ENCODE data around the gene LDHAL6B. TPM values are rescaled to one million over a fixed set of nuclear protein-coding genes. Genes with fewer than 3 reads are reported as not detected.

Gene LDHAL6B
- total and polyA plus RNA-seq, 9 of the 15 experiments (the other 6 are each of a cell fraction or from before 2014, with no cell fraction given) = not detected

MicroRNAs encoded within 50 kb of the gene (microRNA counts, 767-probe panel; counts per million panel counts)
- microRNA hsa-miR-2116-5p = 2,623 counts per million, percentile 63 among the panel's probes with 10 or more counts

Small RNA genes lying within 50 kb of the gene (microRNA-seq; reads per million reads assigned to microRNA genes)
- gene MIR2116 (ENCODE audit: borderline microRNAs expressed) = not detected

Small RNA genes lying within 50 kb of the gene (small RNA-seq; reads per million reads assigned to genes)
- gene MIR2116 (not detected), gene RNU4-80P (not detected)

Other genes with a start within 250 kb of the LDHAL6B start
- 9.5 and 14.0 TPM in 2 replicates for gene RNF111, start 219.2 kb upstream of the LDHAL6B start, total RNA-seq (2014; rRNA removed)
- 14.4 and 20.6 TPM in 2 replicates for gene RNF111, start 219.2 kb upstream of the LDHAL6B start, total RNA-seq (2014; rRNA removed; fragmentation: Illumina TruSeq; extraction: Trizol)
- 15.8 and 18.7 TPM in 2 replicates for gene RNF111, start 219.2 kb upstream of the LDHAL6B start, total RNA-seq (2015; rRNA removed; fragmentation: Illumina TruSeq; extraction: Trizol)
- 21.4 and 26.0 TPM in 2 replicates for gene RNF111, start 219.2 kb upstream of the LDHAL6B start, total RNA-seq (2021)
- gene RNF111, start 219.2 kb upstream of the LDHAL6B start, polyA plus RNA-seq (2011; rRNA removed) = 22.8 and 32.9 TPM in 2 replicates
- gene RNF111, start 219.2 kb upstream of the LDHAL6B start, polyA plus RNA-seq (2014; fragmentation: Illumina TruSeq; extraction: Trizol) = 14.5 and 15.2 TPM in 2 replicates
- gene RNF111, start 219.2 kb upstream of the LDHAL6B start, polyA plus RNA-seq (2014; fragmentation: Nextera tagmentation; extraction: Ambion mirVana) = 1 to 10 TPM; 7.9 to 8.5 TPM
- 9.4 and 11.2 TPM in 2 replicates for gene RNF111, start 219.2 kb upstream of the LDHAL6B start, polyA plus RNA-seq (2014; rRNA removed)
- 84.8 TPM in 2 replicates for gene CCNB2, start 101.7 kb upstream of the LDHAL6B start, total RNA-seq (2014; rRNA removed)
- 108 and 125 TPM in 2 replicates for gene CCNB2, start 101.7 kb upstream of the LDHAL6B start, total RNA-seq (2014; rRNA removed; fragmentation: Illumina TruSeq; extraction: Trizol)
- gene CCNB2, start 101.7 kb upstream of the LDHAL6B start, total RNA-seq (2015; rRNA removed; fragmentation: Illumina TruSeq; extraction: Trizol) = 115 and 124 TPM in 2 replicates
- gene CCNB2, start 101.7 kb upstream of the LDHAL6B start, total RNA-seq (2021) = 90.4 and 97.2 TPM in 2 replicates
- 148 and 169 TPM in 2 replicates for gene CCNB2, start 101.7 kb upstream of the LDHAL6B start, polyA plus RNA-seq (2011; rRNA removed)
- gene CCNB2, start 101.7 kb upstream of the LDHAL6B start, polyA plus RNA-seq (2014; fragmentation: Illumina TruSeq; extraction: Trizol) = 133 and 145 TPM in 2 replicates
- gene CCNB2, start 101.7 kb upstream of the LDHAL6B start, polyA plus RNA-seq (2014; fragmentation: Nextera tagmentation; extraction: Ambion mirVana) = 100 to 1,000 TPM; 258 to 266 TPM
- 99.5 and 110 TPM in 2 replicates for gene CCNB2, start 101.7 kb upstream of the LDHAL6B start, polyA plus RNA-seq (2014; rRNA removed)
- gene MYO1E, start 166.0 kb downstream of the LDHAL6B start, total RNA-seq (2014; rRNA removed) = not detected in 2 replicates
- gene MYO1E, start 166.0 kb downstream of the LDHAL6B start, total RNA-seq (2014; rRNA removed; fragmentation: Illumina TruSeq; extraction: Trizol) = not detected in 2 replicates
- not detected in 2 replicates for gene MYO1E, start 166.0 kb downstream of the LDHAL6B start, total RNA-seq (2015; rRNA removed; fragmentation: Illumina TruSeq; extraction: Trizol)
- gene MYO1E, start 166.0 kb downstream of the LDHAL6B start, total RNA-seq (2021) = 0.42 and 0.44 TPM in 2 replicates
- not detected in 2 replicates for gene MYO1E, start 166.0 kb downstream of the LDHAL6B start, polyA plus RNA-seq (2011; rRNA removed)
- not detected in 2 replicates for gene MYO1E, start 166.0 kb downstream of the LDHAL6B start, polyA plus RNA-seq (2014; fragmentation: Illumina TruSeq; extraction: Trizol)
- under 1 TPM; under 0.01 to 0.01 TPM for gene MYO1E, start 166.0 kb downstream of the LDHAL6B start, polyA plus RNA-seq (2014; fragmentation: Nextera tagmentation; extraction: Ambion mirVana)
- gene MYO1E, start 166.0 kb downstream of the LDHAL6B start, polyA plus RNA-seq (2014; rRNA removed) = not detected in 2 replicates
- not detected in 2 replicates for gene FAM81A, start 231.3 kb downstream of the LDHAL6B start, total RNA-seq (2014; rRNA removed)
- not detected in 2 replicates for gene FAM81A, start 231.3 kb downstream of the LDHAL6B start, total RNA-seq (2014; rRNA removed; fragmentation: Illumina TruSeq; extraction: Trizol)
- gene FAM81A, start 231.3 kb downstream of the LDHAL6B start, total RNA-seq (2015; rRNA removed; fragmentation: Illumina TruSeq; extraction: Trizol) = not detected in 2 replicates
- not detected in 2 replicates for gene FAM81A, start 231.3 kb downstream of the LDHAL6B start, total RNA-seq (2021)
- not detected in 2 replicates for gene FAM81A, start 231.3 kb downstream of the LDHAL6B start, polyA plus RNA-seq (2011; rRNA removed)
- not detected in 2 replicates for gene FAM81A, start 231.3 kb downstream of the LDHAL6B start, polyA plus RNA-seq (2014; fragmentation: Illumina TruSeq; extraction: Trizol)
- not detected for gene FAM81A, start 231.3 kb downstream of the LDHAL6B start, polyA plus RNA-seq (2014; fragmentation: Nextera tagmentation; extraction: Ambion mirVana)
- gene FAM81A, start 231.3 kb downstream of the LDHAL6B start, polyA plus RNA-seq (2014; rRNA removed) = not detected in 2 replicates